ENCODE measurements around the gene LYSMD1. TPM values are rescaled to one million over a fixed set of nuclear protein-coding genes. Genes with fewer than 3 reads are reported as not detected.

LYSMD1 gene
- total RNA-seq, 1 experiment from 2014 or later: 6.7 TPM

GRCh38 chr1:151146072-151146411 is 19.7 kb downstream of the LYSMD1 start:
- Histone ChIP-seq H3K27me3 (ENCODE audit: insufficient read depth, low read length) (no peaks in the 10 kb centered on the region; the same call in 1 of the 2 replicates), H2BK20ac (ENCODE audit: low read depth, low read length, poor library complexity, severe bottlenecking) (no peak overlapping the region), H4K20me1 (ENCODE audit: control insufficient read depth, insufficient read depth, insufficient read length) (peaks cover 4% of the 10 kb centered on the region), H3K27ac (ENCODE audit: insufficient read length, low read depth, low read length) (no peak overlapping the region), H3K23ac (ENCODE audit: insufficient read length, low read depth, low read length) (no peak overlapping the region), H3K23me2 (ENCODE audit: insufficient read length, low read depth, low read length, poor library complexity, severe bottlenecking) (peaks cover 24% of the 10 kb centered on the region), H3K4me1 (ENCODE audit: insufficient read depth, low read length) (peaks cover 22% of the 10 kb centered on the region; the same call in 1 of the 2 replicates), H3K4me2 (ENCODE audit: insufficient read depth, insufficient read length, low read length) (peak overlapping the region; percentile 90), H3K4ac (ENCODE audit: low read depth, low read length) (no peak overlapping the region), H2BK12ac (ENCODE audit: insufficient read length, low read depth, low read length) (no peak overlapping the region), H3T11ph (ENCODE audit: low read length) (no peak overlapping the region), H2AK5ac (ENCODE audit: insufficient read length, low read length) (no peak overlapping the region), H3K56ac (ENCODE audit: insufficient read length, low read depth, low read length) (no peak overlapping the region), H2BK15ac (ENCODE audit: low read depth, low read length) (no peak overlapping the region), H4K91ac (ENCODE audit: insufficient read length, low read depth, low read length) (no peak overlapping the region), H2AFZ (ENCODE audit: low read length) (no peak overlapping the region), H4K5ac (ENCODE audit: insufficient read length, low read depth, low read length) (no peak overlapping the region), H3K9me3 (ENCODE audit: control insufficient read depth, low read depth, low read length) (no peaks in the 10 kb centered on the region), H3K18ac (ENCODE audit: insufficient read length, low read depth, low read length) (no peak overlapping the region), H4K8ac (replicated peaks; ENCODE audit: insufficient read length, low read depth, low read length) (no peak overlapping the region), H2BK120ac (ENCODE audit: low read depth, low read length, poor library complexity, severe bottlenecking) (no peak overlapping the region), H3K79me2 (ENCODE audit: insufficient read depth, low read length) (no peaks in the 10 kb centered on the region), H3K14ac (ENCODE audit: insufficient read depth, low read length) (no peak overlapping the region), H3K9ac (ENCODE audit: extremely low read depth, insufficient read length, low read length) (peak overlapping the region; percentile 51), H3K79me1 (ENCODE audit: insufficient read depth, low read depth, low read length, poor library complexity, severe bottlenecking) (no peaks in the 10 kb centered on the region), H2BK5ac (ENCODE audit: insufficient read length, low read length) (no peak overlapping the region)
- Mint-ChIP-seq H3K9me3 (no peaks in the 10 kb centered on the region), H3K27ac (peak overlapping the region in 1 of 3 experiments; percentile 50; a peak in 1 of 7 replicates), H3K27me3 (ENCODE audit: low read depth) (peaks cover 31% of the 10 kb centered on the region), H3K4me1 (peaks cover 34 to 43% of the 10 kb centered on the region in 2 experiments), H3K36me3 (ENCODE audit: insufficient read depth in 1 of 3, low read depth in 3 of 3) (peaks cover 0 to 2% (median 0%) of the 10 kb centered on the region in 3 experiments; a peak in 1 of 7 replicates), H3K4me3 (peak overlapping the region; percentile 85 to 86)
- no CpG with 5 or more reads among the region's 26 CpGs for WGBS (ENCODE audit: extremely low coverage, insufficient read length, low lambda C conversion rate)
- no peak for DNase-seq
- TF ChIP-seq CTCF (conservative IDR thresholded peaks at IDR 0.05): no peak

Measured in H9 (cell line).